Activated CD4-positive, alpha-beta T cell treated with anti-CD3 and anti-CD28 coated beads, Interleukin-2, amount 50 U/mL, for 1 hour (primary cell): ENCODE results near the gene STEAP2.
"Not testable (repeated sequence)": the region's sequence is repeated elsewhere in the genome, so short reads cannot be mapped to it uniquely, and the experiment has no call there.

Experiments
- DNase-seq: peaks from one replicate; pipeline ENCODE4 v3.0.0-alpha.2; 2020

STEAP2 gene

DNA sequence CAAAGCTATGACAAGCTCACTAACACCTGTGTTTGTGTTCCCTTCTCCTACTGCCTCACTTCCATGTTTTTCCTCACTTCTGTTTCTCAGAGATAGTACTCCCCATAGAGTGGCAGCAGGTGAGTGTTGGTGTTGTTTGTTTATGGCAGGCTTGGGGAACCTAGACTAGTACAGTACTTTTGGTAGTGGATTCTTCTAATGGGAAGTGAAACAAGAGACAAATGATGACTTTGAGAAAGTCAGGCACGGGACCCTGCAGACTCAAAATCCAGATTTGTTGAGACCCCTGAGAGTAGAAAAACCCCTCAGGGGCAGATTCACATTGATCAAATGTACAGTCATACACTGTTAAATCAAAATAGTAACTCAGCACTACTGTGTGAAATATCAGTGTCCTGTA is 27.0 kb downstream of the STEAP2 start:
- no peak for DNase-seq

DNA sequence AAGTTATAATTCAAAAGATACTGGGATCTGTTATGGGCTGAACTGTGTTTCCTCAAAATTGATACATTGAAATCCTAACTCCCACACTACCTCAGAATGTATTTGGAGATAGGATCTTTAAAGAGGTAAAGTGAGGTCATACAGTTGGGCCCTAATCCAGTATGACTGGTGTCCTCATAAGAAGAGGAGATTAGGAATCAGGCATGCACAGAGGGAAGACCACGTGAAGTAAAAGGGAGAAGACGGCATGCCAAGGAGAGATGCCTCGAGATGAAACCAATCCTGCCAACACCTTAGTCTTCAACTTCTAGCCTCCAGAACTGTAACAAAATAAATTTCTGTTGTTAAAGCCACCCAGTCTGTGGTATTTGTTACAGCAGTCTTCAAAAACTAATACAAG is 27.5 kb downstream of the STEAP2 start:
- no peak for DNase-seq

GRCh38 chr7:90239625-90240228 is 28.2 kb downstream of the STEAP2 start:
- no peak for DNase-seq

GRCh38 chr7:90242369-90243168 is 31.0 kb downstream of the STEAP2 start:
- DNase-seq = no peak

- no peak for DNase-seq
Observed at GRCh38 chr7:90243556-90243955, 32.0 kb downstream of the STEAP2 start.

GRCh38 chr7:90244565-90244908 is 33.0 kb downstream of the STEAP2 start:
- DNase-seq = no peak

GRCh38 chr7:90244909-90245851 is 33.6 kb downstream of the STEAP2 start, which contains the start of gene CFAP69:
Gene CFAP69 (plus strand): TSS chr7:90245174. CDS start chr7:90245425, 251 bp downstream.
- DNase-seq = peak; percentile 85

GRCh38 chr7:90246171-90246570 is 34.6 kb downstream of the STEAP2 start:
- DNase-seq = no peak

DNA sequence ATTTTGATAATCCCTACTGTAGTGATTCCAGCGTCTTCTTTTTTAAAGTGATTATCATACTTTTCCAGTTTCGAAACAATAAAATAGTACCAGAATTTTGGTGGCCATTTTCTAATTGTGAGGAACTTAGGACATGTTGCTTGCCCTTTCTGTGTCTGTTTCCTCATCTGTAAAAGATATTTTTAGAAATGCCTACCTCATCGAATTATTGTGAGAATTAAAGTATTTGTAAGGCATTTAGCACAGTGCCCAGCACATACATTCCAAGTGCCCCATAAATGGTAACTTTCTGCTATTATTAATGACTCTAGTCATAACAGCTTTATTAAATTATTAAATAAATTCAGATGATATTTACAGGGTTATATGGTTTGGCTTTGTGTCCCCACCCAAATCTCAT is 37.2 kb downstream of the STEAP2 start:
- no peak for DNase-seq

GRCh38 chr7:90250601-90251303 is 39.2 kb downstream of the STEAP2 start:
- no peak for DNase-seq

DNA sequence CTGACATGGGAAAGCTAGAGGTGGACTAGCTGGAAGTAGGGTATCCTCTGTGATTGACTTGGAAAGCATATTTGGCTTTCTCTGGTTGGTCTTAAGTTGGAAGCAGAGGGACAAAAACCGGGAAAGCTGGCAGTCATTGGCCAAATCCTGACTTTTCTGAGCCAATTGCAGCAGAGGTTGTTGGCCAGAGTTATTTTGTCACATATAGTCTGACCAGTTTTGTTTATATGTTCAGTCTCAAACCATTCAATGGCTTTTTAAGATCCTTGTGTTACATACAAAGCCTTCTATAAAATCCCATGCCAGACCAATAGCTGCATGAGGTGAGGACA is 39.7 kb downstream of the STEAP2 start:
- no peak for DNase-seq

DNA sequence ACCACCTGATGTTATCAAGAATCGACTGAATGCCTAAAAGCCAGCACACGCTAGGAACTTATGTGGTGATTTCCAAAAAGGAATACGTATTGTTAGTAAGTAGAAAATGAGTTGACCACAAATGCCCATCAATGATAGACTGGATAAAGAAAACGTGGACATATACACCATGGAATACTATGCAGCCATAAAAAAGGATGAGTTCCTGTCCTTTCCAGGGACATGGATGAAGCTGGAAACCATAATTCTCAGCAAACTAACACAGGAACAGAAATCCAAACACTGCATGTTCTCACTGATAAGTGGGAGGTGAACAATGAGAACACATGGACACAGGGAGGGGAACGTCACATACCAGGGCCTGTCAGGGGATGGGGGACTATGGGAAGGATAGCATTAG is 44.5 kb downstream of the STEAP2 start:
- DNase-seq = not testable (repeated sequence)

DNA sequence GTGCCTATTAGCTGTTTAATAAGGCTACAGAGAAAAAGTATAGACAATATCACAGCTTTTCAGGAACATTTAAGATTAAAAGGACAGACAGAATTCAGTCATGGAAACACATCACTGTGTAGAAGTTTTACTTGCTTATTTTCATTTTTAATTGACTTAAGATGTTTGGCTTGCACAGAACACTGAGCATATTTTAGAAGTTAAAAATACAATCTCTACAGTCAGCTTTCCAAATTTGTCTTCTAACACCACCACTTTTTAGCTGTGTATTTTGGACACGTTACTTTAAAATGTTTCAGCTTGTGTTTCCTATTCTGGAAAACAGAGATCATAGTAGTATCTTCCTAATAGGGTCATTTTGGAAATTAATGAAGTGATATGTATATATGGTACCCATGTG is 45.2 kb downstream of the STEAP2 start:
- DNase-seq = no peak

DNA sequence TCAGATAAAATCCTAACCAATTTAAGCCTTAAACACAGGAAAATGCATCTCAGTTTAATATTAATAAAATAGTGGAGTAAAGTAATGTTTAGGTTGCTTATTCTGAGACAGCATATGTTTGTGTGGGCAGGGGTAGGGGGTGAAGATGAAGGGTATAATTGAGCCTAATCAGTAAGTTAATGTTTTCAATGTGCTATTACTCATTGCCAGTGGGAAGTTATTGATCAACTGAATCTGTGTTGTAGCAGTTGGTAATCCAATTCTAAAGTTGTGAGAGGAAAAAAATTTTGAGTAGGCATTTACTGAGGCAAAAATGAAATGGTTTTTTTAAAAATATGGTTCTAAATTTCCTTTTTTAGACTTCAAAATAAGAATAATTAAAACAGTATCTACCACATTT is 49.9 kb downstream of the STEAP2 start:
- DNase-seq = no peak

GRCh38 chr7:90262438-90262837 is 50.9 kb downstream of the STEAP2 start:
- DNase-seq = no peak

GRCh38 chr7:90266808-90267207 is 55.3 kb downstream of the STEAP2 start:
- no peak for DNase-seq

DNA sequence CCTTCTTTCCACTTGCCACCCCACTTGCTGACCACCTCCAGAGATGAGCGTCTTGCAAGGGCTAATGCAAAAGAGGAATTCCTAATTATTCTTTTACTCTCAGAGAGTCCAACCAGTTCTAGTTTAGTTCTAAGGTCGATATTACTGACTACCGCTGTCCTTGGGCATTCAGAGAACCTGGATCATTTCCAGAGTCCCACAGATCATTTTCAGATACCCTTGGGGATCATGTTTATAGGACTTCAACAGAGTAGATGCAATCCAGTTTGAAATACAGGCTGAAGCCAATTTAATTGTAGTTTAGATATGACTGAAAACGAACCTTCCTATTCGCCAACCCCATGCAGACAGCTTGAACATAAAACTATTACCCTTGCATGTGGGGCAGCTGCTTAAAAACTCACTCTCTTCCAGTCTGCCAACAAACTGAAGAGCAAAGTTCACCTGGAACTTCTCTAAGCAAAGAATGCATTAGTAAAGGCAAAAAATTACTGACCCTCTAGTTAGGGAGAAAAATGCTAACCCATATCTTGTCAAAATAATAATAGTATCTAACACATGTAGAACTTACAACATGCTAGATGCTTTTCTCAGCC is 55.8 kb downstream of the STEAP2 start:
- no peak for DNase-seq

- DNase-seq = no peak
Observed at GRCh38 chr7:90269163-90269562, 57.6 kb downstream of the STEAP2 start.

GRCh38 chr7:90270431-90271178 is 59.1 kb downstream of the STEAP2 start:
- DNase-seq = no peak

- no peak for DNase-seq
Observed at GRCh38 chr7:90271753-90272152, 60.2 kb downstream of the STEAP2 start.

DNA sequence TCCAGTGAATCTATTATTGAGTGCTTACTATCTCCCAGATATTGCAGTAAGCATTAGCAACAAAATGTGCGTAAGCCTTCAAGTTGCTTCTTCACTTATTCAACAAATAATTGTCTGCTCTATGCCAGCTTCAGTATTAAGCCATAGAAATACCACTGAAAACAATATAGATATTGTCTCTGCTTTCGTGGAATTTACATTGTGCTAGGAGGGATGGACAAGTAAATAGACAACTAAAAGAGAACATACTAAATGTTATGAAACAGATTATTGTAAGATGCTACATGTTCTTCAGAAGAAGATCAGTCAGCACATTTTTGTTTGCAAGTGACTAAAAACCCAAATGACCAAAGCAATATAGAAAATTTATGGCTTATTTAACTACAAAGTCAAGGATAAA is 60.7 kb downstream of the STEAP2 start:
- no peak for DNase-seq

- DNase-seq = no peak
Observed at GRCh38 chr7:90274161-90274560, 62.6 kb downstream of the STEAP2 start.
